ENCODE measurements around the gene EIF2AK2. TPM values are rescaled to one million over a fixed set of nuclear protein-coding genes. Genes with fewer than 3 reads are reported as not detected.
"Not testable (repeated sequence)": the region's sequence is repeated elsewhere in the genome, so short reads cannot be mapped to it uniquely, and the experiment has no call there.

Gene EIF2AK2
- total RNA-seq: 29.4 and 36.9 TPM in 2 replicates

DNA sequence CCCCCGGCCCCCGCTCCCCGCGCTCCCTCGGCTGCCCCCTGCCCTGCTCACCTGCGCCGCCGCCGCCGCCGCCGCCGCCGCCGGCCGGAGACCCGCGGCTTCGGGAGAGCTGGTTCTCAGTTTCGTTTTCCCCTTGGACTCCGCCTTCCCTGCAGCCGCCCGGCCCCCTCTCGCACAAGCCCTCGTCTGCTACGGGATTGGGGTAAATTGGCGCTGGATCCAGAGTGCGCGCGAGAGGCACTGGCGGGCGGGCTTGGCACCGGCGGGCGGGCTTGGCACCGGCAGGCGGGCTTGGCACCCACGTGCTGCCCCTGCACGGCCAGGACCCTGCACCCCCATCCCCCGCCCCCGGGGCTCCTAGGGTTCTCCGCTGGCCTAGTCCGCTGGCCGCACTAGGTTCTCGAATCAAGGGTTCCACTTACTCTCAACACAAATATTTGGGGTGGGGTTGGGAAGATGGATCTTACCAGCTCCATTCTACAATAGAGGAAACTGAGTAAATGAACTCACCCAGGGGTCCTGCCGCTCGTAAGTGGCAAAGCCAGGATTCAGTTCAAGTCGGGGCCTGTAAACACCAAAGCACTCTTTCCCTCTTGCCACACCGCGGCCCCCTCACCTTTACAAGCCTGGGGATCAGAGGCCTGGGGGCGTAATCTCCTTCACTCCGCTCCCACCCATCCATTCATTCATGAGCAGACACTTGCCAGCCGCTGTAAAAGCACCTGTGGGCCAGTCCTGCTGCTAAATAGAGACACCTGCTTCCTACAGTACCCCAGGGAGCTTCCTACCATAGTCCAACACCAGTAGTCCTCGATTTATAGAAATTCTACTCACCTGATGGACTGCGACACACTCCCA is at the start of gene EIF2AK2:
Gene EIF2AK2, minus strand, starts transcription at position 124 of the 858 bp plus-strand sequence. CDS start 9,174 bp downstream, outside the sequence.
- peak; percentile 57 for DNase-seq (ENCODE audit: low read depth, low spot score)

GRCh38 chr2:37205689-37206341 is 49.0 kb upstream of the EIF2AK2 start:
- no peak for DNase-seq (ENCODE audit: low read depth, low spot score)

DNA sequence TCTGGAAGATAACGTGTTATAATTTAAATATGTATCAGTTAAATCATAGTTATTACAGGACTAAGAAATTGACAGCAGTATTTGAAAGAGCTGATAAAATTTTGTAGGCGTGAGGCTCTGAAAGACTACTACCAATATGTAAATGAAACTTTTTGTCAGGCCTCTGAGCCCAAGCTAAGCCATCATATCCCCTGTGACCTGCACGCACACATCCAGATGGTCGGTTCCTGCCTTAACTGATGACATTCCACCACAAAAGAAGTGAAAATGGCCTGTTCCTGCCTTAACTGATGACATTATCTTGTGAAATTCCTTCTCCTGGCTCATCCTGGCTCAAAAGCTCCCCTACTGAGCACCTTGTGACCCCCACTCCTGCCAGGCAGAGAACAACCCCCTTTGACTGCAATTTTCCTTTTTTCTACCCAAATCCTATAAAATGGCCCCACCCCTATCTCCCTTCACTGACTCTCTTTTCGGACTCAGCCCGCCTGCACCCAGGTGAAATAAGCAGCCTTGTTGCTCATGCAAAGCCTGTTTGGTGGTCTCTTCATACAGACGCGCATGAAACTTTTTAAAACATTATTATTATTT is 48.4 kb upstream of the EIF2AK2 start:
- not testable (repeated sequence) for DNase-seq (ENCODE audit: low read depth, low spot score)

DNA sequence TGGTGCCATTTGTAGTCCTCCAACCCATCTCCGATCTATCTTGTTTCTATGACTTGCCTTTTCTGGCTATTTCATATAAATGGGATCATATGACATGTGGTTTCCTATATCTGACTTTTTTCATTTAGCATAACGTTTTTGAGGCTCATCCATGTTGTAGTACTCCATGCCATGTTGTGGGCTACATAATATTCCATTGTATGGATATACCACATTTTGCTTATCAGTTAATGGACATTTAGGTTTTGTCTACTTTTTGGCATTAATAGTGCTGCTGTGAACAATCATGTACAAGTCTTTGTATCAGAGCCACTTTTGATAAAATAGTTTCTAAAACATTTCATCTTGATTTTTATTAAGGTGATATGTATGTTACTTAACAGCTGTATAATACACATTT is 46.9 kb upstream of the EIF2AK2 start:
- DNase-seq (ENCODE audit: low read depth, low spot score): no peak

DNA sequence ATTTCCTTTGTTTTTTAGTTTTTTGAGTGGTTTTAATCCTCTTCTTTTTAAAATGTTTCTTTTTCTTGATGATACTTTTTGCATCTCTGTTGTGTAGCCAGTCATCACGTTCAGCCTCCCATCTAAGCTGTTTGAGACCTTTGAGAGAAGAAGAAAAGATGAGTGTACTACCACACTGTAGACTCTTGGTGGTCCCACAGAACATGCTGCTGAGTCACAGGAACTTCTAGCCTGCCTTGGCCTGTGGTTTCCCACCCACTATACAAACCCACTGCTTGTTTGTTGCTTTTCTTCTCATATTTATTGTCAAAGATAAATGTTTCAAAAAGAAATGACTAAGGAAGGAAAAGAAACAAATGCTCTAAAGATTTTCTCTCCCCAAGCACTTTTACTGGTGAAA is 45.0 kb upstream of the EIF2AK2 start:
- no peak for DNase-seq (ENCODE audit: low read depth, low spot score)

DNA sequence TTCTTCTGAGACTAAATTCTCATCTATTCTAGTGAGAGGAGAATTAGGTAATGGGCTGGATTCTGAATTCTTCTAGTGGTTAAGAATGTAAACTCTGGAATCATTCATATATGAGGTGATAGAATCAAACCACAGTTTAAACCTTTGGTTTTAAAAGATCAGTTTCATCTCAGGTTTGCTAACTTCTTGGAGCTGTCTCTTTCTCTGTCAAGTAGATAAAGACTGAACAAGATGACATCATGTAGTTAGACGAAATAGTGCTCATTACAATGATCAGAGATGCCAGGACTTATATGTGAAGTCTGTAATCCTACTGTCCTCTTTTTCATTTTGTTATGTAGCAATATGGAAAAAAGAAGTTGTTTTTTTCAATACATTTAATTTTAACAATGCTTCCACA is 44.4 kb upstream of the EIF2AK2 start:
- no peak for DNase-seq (ENCODE audit: low read depth, low spot score)

GRCh38 chr2:37198681-37199065 is 41.9 kb upstream of the EIF2AK2 start:
- DNase-seq (ENCODE audit: low read depth, low spot score): no peak

DNA sequence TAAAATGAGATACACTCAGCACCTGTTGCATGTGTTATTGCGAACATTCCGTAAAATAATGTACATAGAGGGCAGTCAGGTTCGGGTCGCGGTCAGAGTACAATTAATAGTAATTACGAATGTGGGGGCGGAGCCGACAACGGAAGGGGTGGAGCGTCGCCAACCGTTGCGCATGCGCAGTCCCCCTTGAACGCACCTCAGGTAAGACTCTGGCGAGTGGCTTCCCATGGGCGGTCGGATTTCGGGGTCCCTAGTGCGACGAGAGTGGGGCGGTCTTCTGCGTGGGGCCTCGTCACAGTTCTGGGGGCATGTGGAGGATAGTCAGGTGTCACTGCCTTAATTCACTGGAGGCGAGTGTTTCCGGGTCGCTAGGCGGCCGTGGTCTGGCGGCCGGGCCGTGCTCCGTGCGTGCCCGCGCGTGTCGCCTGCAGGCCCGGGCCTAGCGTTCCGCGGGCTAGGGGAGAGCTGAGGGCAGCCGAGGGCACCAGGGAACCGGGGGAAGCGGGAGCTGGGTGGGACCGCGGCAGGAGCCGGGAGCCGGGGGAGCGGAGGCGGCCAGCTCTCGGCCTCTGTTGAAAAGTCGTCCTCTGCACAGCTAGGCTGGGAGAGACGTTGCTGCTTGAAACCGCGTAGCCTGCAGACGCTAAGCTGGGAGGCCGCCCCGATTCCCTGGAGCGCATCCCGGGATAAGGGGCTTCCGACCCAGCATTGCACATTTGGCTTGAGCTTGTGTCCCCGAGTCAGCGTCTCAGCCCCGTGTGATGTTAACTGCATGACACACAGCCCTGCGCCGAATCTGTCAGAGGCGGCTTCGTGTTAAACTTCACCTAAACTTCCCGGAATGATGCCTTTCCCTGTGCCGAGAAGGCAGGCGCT is 39.8 kb upstream of the EIF2AK2 start, which contains the start of gene CEBPZOS:
Gene CEBPZOS, plus strand, starts transcription at position 177 of the 876 bp plus-strand sequence. CDS start 3,209 bp downstream, outside the sequence.
- peak; percentile 29 for DNase-seq (ENCODE audit: low read depth, low spot score)

DNA sequence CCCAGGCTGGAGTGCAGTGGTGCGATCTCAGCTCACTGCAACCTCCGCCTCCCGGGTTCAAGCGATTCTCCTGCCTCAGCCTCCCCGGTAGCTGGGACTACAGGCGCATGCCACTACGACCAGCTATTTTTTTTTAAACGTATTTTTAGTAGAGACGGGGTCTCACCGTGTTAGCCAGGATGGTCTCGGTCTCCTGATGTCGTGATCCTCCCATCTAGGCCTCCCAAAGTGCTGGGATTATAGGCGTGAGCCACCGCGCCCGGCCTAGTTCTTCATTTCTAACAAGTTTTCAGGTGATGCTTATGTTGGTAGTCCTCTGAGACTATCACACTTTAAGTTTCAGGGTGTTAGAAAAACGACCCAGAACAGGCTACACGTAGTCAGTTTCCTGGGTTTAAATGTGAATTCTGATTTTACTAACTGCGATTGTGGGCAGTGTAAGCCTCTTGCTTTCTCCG is 39.1 kb upstream of the EIF2AK2 start:
- DNase-seq (ENCODE audit: low read depth, low spot score): not testable (repeated sequence)

GRCh38 chr2:37192551-37192950 is 35.8 kb upstream of the EIF2AK2 start:
- DNase-seq (ENCODE audit: low read depth, low spot score): no peak

DNA sequence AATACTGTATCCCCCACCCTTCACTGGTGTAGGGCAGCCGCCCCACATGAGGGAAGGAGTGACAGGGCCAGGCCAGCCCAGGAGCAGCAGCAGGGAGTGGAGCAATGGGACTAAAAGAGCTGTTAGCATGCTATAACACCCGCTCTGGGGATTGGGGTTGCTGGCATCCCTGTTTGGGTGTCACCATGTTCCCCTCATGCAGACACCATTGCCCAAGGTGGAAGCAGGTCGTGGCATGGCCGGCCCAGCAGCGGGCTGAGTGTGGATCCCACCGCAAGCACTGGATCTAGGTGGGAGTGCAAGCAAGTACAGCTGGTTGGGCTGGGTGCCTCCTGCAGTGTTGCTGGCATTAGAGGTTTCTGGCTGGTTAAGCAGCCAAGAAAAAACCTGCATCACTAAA is 35.0 kb upstream of the EIF2AK2 start:
- no peak for DNase-seq (ENCODE audit: low read depth, low spot score)

GRCh38 chr2:37191253-37191652 is 34.5 kb upstream of the EIF2AK2 start:
- no peak for DNase-seq (ENCODE audit: low read depth, low spot score)

- no peak for DNase-seq (ENCODE audit: low read depth, low spot score)
Observed at GRCh38 chr2:37190290-37190689, 33.5 kb upstream of the EIF2AK2 start.

GRCh38 chr2:37189452-37190153 is 32.8 kb upstream of the EIF2AK2 start:
- no peak for DNase-seq (ENCODE audit: low read depth, low spot score)

DNA sequence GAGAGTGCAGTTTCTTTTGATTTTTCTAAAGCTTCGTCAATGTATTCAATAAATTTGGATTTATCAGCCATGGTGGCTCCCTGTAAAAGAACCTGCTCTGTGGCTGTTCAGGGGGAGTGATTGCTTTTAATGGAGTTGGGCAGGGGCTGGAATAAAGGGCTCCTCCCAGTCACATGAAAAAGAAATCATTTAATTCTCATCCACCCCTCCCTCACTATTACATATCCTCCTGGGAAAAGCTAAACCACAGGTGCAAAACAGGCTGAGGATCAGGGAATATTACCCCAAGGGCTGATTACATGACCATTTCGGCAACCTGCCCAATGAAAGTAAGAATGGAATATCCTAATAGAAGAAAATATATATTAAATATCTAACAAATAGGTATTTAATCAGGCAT is 31.8 kb upstream of the EIF2AK2 start, which contains the start of gene SULT6B1:
Gene SULT6B1, minus strand, starts transcription at position 101 of the 400 bp plus-strand sequence. Its CDS starts 30 bp downstream, at position 71.
- no peak for DNase-seq (ENCODE audit: low read depth, low spot score)

DNA sequence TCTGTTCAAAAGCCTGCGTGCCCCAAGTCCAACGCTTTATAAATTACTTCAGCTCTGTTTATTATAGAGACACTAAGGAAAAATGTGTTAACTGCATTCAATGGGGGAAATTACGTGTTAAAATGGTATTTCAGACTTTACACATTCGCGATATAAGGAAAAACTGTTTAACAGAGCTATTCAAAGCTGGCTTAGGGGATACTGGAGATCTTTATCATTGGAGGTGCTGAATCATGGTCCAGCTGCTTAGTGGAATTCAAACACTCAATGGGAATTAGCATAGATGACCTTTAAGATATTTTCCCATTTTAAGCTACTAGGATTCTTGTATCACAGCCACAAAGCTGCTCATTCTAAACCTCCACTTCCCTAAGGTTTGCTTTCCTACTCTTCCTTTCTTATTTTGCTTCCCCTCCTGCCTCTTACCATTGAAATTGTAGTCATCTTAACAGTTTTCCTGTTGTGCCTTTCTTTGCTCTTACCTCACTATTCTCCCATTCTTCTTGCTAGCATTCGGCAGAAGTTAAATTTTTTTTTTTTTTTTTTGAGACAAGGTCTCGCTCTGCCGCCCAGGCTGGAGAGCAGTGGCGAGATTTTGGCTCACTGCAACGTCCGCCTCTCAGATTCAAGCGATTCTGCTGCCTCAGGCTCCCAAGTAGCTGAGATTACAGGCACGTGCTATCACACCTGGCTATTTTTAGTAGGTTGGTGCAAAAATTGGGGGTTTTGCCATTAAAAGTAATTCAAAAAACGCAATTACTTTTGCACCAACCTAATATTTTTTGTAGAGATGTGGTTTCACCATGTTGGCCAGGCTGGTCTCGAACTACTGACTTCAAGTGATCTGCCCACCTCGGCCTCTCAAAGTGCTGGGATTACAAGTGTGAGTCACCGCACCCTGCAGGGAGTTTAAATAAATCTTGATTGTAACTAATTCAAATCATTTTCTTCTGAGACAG is 25.2 kb upstream of the EIF2AK2 start:
- peak; percentile 67 for DNase-seq (ENCODE audit: low read depth, low spot score)

DNA sequence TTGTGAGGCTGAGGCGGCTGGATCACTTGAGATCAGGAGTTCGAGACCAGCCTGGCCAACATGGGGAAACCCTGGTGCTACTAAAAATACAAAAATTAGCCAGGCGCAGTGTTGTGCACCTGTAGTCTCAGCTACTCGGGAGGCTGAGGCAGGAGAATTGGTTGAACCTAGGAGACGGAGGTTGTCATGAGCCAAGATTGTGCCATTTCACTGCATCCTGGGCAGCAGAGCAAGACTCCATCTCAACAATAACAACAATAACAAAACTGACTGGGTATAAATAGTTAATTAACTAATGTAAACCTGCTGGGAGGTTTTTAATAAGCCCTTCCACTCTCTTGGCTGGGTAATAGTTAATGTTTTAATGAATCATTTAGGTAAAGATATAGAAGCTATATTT is 23.9 kb upstream of the EIF2AK2 start:
- DNase-seq (ENCODE audit: low read depth, low spot score): no peak

DNA sequence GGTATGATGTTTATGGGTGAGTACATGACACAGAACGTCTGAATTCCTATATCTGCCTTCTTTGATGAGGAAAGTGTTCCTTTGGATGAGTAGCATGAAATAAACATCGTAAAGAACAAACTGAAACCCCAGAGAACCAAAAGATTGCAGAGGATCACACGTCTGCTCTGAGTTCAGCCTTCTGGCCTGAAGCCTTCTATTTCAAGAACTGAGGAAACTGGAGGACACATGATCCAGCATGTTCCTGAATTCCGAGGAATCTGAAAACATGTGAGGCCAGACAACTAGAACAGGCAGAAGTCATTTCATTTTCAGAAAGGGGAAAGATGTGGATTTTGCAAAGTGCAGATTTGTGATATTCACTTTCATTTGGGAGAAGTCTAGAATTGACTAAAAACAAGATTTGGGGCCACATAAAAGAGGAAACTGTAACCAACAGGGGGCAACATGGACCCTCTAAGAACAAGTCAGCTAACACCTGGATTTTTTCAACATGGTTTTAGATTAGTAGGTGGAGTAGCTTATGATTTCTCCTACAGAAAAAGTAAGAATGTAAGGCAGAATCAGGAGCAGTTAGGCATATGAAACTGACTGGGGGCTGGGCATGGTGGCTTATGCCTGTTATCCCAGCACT is 23.3 kb upstream of the EIF2AK2 start:
- DNase-seq (ENCODE audit: low read depth, low spot score): no peak

GRCh38 chr2:37173741-37174140 is 17.0 kb upstream of the EIF2AK2 start:
- DNase-seq (ENCODE audit: low read depth, low spot score): no peak

All from pulmonary artery endothelial cell (primary cell).